ENCODE data around the gene ITPK1. TPM values are rescaled to one million over a fixed set of nuclear protein-coding genes. Genes with fewer than 3 reads are reported as not detected.

The ITPK1 gene
- total RNA-seq, 1 donor from 2014 or later = 52.5 TPM

GRCh38 chr14:93044556-93044955 is 71.2 kb downstream of the ITPK1 start:
- no peak for DNase-seq (ENCODE audit: low read depth)

GRCh38 chr14:93044121-93044520 is 71.6 kb downstream of the ITPK1 start:
- no peak for DNase-seq (ENCODE audit: low read depth)

- peak; percentile 90 for DNase-seq (ENCODE audit: low read depth)
These were observed 72.5 kb downstream of the ITPK1 start for GRCh38 chr14:93042968-93043940.

- no peak for DNase-seq (ENCODE audit: low read depth)
These were observed 73.9 kb downstream of the ITPK1 start for GRCh38 chr14:93041830-93042229.

- DNase-seq (ENCODE audit: low read depth) = no peak
These were observed 74.7 kb downstream of the ITPK1 start for GRCh38 chr14:93040982-93041381.

GRCh38 chr14:93040443-93040842 is 75.3 kb downstream of the ITPK1 start:
- no peak for DNase-seq (ENCODE audit: low read depth)

- no peak for DNase-seq (ENCODE audit: low read depth)
These were observed 75.9 kb downstream of the ITPK1 start for GRCh38 chr14:93039649-93040315.

- no peak for DNase-seq (ENCODE audit: low read depth)
These were observed 78.4 kb downstream of the ITPK1 start for GRCh38 chr14:93037351-93037750.

GRCh38 chr14:93036652-93037345 is 78.9 kb downstream of the ITPK1 start:
- DNase-seq (ENCODE audit: low read depth) = no peak

- DNase-seq (ENCODE audit: low read depth) = no peak
These were observed 79.6 kb downstream of the ITPK1 start for GRCh38 chr14:93035917-93036651.

GRCh38 chr14:93035585-93035916 is 80.2 kb downstream of the ITPK1 start:
- DNase-seq (ENCODE audit: low read depth) = no peak

- no peak for DNase-seq (ENCODE audit: low read depth)
These were observed 81.1 kb downstream of the ITPK1 start for GRCh38 chr14:93034671-93034994.

GRCh38 chr14:93033983-93034670 is 81.6 kb downstream of the ITPK1 start:
- DNase-seq (ENCODE audit: low read depth) = no peak

- DNase-seq (ENCODE audit: low read depth) = no peak
These were observed 82.4 kb downstream of the ITPK1 start for GRCh38 chr14:93033084-93033982.

- peak; percentile 48 for DNase-seq (ENCODE audit: low read depth)
These were observed 83.2 kb downstream of the ITPK1 start for GRCh38 chr14:93032421-93032936.

- DNase-seq (ENCODE audit: low read depth) = no peak
These were observed 84.0 kb downstream of the ITPK1 start for GRCh38 chr14:93031505-93032315.

GRCh38 chr14:93030761-93031160 is 85.0 kb downstream of the ITPK1 start:
- no peak for DNase-seq (ENCODE audit: low read depth)

GRCh38 chr14:93029911-93030508 is 85.7 kb downstream of the ITPK1 start:
- DNase-seq (ENCODE audit: low read depth) = no peak

GRCh38 chr14:93029417-93029816 is 86.3 kb downstream of the ITPK1 start:
- DNase-seq (ENCODE audit: low read depth) = no peak
